DMS53 treated with DMSO at 0.1 percent for 48 hours (cell line): ENCODE measurements around the gene STAP2.
"Not testable (repeated sequence)": the region's sequence is repeated elsewhere in the genome, so short reads cannot be mapped to it uniquely, and the experiment has no call there.

Experiments used
- DNase-seq: peaks from one replicate; lab custom pipeline; 2025; ENCODE audit not compliant: unreplicated experiment; lab: John Stamatoyannopoulos, UW

Gene STAP2

GRCh38 chr19:4302243-4302640 is 36.4 kb downstream of the STAP2 start, which contains the start of gene TMIGD2:
Gene TMIGD2 (minus strand): TSS chr19:4302389. CDS start chr19:4302385, 4 bp downstream.
- DNase-seq, result no peak

GRCh38 chr19:4301590-4302242 is 36.9 kb downstream of the STAP2 start:
- DNase-seq, result no peak

GRCh38 chr19:4300589-4300988 is 38.0 kb downstream of the STAP2 start:
- no peak for DNase-seq

- no peak for DNase-seq
Measured at GRCh38 chr19:4298810-4299550, 39.6 kb downstream of the STAP2 start.

GRCh38 chr19:4297901-4298809 is 40.5 kb downstream of the STAP2 start:
- no peak for DNase-seq

- DNase-seq, result no peak
Measured at GRCh38 chr19:4295972-4296771, 42.5 kb downstream of the STAP2 start.

- no peak for DNase-seq
Measured at GRCh38 chr19:4294389-4294788, 44.2 kb downstream of the STAP2 start.

GRCh38 chr19:4292515-4292914 is 46.1 kb downstream of the STAP2 start:
- no peak for DNase-seq

GRCh38 chr19:4291184-4291732 is 47.4 kb downstream of the STAP2 start:
- no peak for DNase-seq

- no peak for DNase-seq
Measured at GRCh38 chr19:4288091-4288777, 50.4 kb downstream of the STAP2 start.

GRCh38 chr19:4286141-4286540 is 52.5 kb downstream of the STAP2 start:
- DNase-seq, result not testable (repeated sequence)

- no peak for DNase-seq
Measured at GRCh38 chr19:4284974-4285373, 53.7 kb downstream of the STAP2 start.

- no peak for DNase-seq
Measured at GRCh38 chr19:4284176-4284958, 54.3 kb downstream of the STAP2 start.

- DNase-seq, result no peak
Measured at GRCh38 chr19:4279530-4280422, 58.9 kb downstream of the STAP2 start.

- no peak for DNase-seq
Measured at GRCh38 chr19:4279267-4279529, 59.4 kb downstream of the STAP2 start.

GRCh38 chr19:4278419-4279266 is 60.0 kb downstream of the STAP2 start, which contains the start of gene SHD:
Gene SHD (plus strand): TSS chr19:4279266. CDS start chr19:4280064, 798 bp downstream.
- DNase-seq, result no peak

GRCh38 chr19:4278010-4278409 is 60.6 kb downstream of the STAP2 start:
- no peak for DNase-seq
